Measurements from ENCODE around the gene DNAJB7. TPM values are rescaled to one million over a fixed set of nuclear protein-coding genes. Genes with fewer than 3 reads are reported as not detected.

The DNAJB7 gene
- total RNA-seq, 1 donor, result not detected

DNA sequence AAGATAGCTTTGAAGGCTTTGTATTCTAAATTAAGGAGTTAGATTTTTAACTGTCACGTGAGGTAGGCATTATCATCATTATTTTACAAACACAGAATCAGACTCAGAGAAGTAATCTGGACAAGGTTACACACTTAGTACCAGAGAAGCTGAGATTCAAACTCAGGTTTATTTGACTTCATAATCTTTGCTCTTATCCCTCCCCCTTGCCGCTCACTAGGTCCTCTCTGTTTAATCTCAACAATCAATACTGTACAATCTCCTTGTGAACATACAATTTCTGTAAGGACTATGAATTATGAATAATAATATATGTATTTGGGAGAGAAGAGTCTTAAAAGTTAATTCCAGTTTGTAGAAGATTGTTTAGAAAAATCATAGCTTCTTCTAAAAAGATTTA is 5.2 kb upstream of the DNAJB7 start:
- peaks cover 52% of the 10 kb centered on the region for H3K79me2 ChIP-seq (ENCODE audit: insufficient read depth, low read length)
- DNase-seq (ENCODE audit: insufficient read length, low spot score, missing footprints), result no peak
- H3K36me3 ChIP-seq (ENCODE audit: insufficient read depth, low read length), result peaks cover 32% of the 10 kb centered on the region

DNA sequence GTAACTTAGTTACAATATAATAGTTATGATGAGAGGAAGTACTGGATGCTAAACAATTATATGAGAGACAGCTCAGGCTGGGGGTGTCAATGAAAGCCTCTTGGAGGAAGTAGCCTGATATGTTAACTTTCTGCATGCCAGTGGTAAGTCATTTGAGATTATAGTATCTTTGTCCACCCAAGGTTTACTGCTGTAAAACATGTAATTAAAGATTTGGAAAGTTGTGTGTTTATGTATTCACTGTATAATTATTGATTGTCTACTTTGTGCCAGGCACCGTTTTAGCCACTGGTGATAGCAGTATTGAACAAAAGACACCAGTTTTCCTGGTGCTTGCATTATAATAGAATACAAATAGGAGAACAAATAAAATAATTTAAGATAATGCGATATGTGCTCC is 624 bp upstream of the DNAJB7 start:
- H3K27ac ChIP-seq (ENCODE audit: low read depth, low read length), result no peak overlapping the region
- TF ChIP-seq, protein P1, sequence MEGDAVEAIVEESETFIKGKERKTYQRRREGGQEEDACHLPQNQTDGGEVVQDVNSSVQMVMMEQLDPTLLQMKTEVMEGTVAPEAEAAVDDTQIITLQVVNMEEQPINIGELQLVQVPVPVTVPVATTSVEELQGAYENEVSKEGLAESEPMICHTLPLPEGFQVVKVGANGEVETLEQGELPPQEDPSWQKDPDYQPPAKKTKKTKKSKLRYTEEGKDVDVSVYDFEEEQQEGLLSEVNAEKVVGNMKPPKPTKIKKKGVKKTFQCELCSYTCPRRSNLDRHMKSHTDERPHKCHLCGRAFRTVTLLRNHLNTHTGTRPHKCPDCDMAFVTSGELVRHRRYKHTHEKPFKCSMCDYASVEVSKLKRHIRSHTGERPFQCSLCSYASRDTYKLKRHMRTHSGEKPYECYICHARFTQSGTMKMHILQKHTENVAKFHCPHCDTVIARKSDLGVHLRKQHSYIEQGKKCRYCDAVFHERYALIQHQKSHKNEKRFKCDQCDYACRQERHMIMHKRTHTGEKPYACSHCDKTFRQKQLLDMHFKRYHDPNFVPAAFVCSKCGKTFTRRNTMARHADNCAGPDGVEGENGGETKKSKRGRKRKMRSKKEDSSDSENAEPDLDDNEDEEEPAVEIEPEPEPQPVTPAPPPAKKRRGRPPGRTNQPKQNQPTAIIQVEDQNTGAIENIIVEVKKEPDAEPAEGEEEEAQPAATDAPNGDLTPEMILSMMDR (IDR thresholded peaks at IDR 0.05; ENCODE audit: extremely low read depth, low read depth, low read length), result no peak

More for the DNA sequence above, 5.2 kb upstream of the DNAJB7 start:
- Histone ChIP-seq H3K9me3 (ENCODE audit: low read depth, low read length) (no peaks in the 10 kb centered on the region), H3K27ac (ENCODE audit: low read depth, low read length) (no peak overlapping the region), H3K4me2 (ENCODE audit: insufficient read depth, low read length) (no peak overlapping the region), H3K4me1 (ENCODE audit: insufficient read depth, low read length) (no peaks in the 10 kb centered on the region), H2AFZ (ENCODE audit: low read length) (no peak overlapping the region), H3K27me3 (ENCODE audit: insufficient read depth, low read length) (no peaks in the 10 kb centered on the region), H4K20me1 (ENCODE audit: insufficient read depth, low read length) (no peaks in the 10 kb centered on the region), H3K4me3 (ENCODE audit: insufficient read depth, low read length) (no peak overlapping the region)
- TF ChIP-seq, protein P1 (IDR thresholded peaks at IDR 0.05; ENCODE audit: extremely low read depth, low read depth, low read length), result no peak

DNA sequence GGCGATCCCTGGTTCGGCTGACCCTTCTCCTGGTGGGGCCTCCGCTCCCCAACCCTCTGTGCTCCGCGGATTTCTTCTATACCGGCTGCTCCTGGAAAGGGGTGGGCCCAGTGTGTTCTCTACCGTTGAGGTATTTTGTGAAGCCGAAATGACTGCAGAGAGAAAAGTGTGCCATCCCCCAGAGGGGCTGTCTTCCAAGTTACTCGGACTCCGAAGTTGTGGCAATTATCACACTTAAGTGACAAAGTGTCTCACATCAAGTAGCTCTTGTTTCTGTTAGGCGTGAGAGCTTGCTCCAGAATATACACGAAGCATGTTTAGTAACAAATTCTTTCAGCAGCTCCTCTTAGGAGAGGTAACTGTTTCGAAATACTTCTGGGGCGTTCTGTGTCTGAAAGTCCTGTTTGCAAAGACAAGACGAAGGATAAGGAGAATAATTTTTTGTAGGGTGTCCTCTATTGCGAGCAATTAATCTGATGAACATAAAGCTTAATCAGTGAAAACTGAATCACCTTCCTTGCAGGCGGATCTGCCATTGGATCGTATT is 4.5 kb downstream of the DNAJB7 start:
- H3K4me3 ChIP-seq (ENCODE audit: insufficient read depth, low read length), result peak overlapping the region; percentile 98
- no peaks in the 10 kb centered on the region for H3K27me3 ChIP-seq (ENCODE audit: insufficient read depth, low read length)
- H3K9me3 ChIP-seq (ENCODE audit: low read depth, low read length), result no peaks in the 10 kb centered on the region
- H2AFZ ChIP-seq (ENCODE audit: low read length), result peak overlapping the region; percentile 95
- TF ChIP-seq, protein P1 (IDR thresholded peaks at IDR 0.05; ENCODE audit: extremely low read depth, low read depth, low read length), result no peak
- no peak for DNase-seq (ENCODE audit: insufficient read length, low spot score, missing footprints)
- H3K4me2 ChIP-seq (ENCODE audit: insufficient read depth, low read length), result peak overlapping the region; percentile 98
- peak overlapping the region; percentile 97 for H3K27ac ChIP-seq (ENCODE audit: low read depth, low read length)
- peaks cover 39% of the 10 kb centered on the region for H3K4me1 ChIP-seq (ENCODE audit: insufficient read depth, low read length)
- peaks cover 94% of the 10 kb centered on the region for H3K79me2 ChIP-seq (ENCODE audit: insufficient read depth, low read length)
- H3K36me3 ChIP-seq (ENCODE audit: insufficient read depth, low read length), result peaks cover 8% of the 10 kb centered on the region
- H4K20me1 ChIP-seq (ENCODE audit: insufficient read depth, low read length), result peaks cover 13% of the 10 kb centered on the region

More for the DNA sequence above, 624 bp upstream of the DNAJB7 start:
- Histone ChIP-seq H4K20me1 (ENCODE audit: insufficient read depth, low read length) (no peaks in the 10 kb centered on the region), H3K4me3 (ENCODE audit: insufficient read depth, low read length) (no peak overlapping the region), H2AFZ (ENCODE audit: low read length) (no peak overlapping the region), H3K79me2 (ENCODE audit: insufficient read depth, low read length) (peaks cover 93% of the 10 kb centered on the region), H3K36me3 (ENCODE audit: insufficient read depth, low read length) (peaks cover 14% of the 10 kb centered on the region), H3K4me1 (ENCODE audit: insufficient read depth, low read length) (peaks cover 13% of the 10 kb centered on the region), H3K4me2 (ENCODE audit: insufficient read depth, low read length) (no peak overlapping the region), H3K9me3 (ENCODE audit: low read depth, low read length) (no peaks in the 10 kb centered on the region), H3K27me3 (ENCODE audit: insufficient read depth, low read length) (no peaks in the 10 kb centered on the region)
- no peak for DNase-seq (ENCODE audit: insufficient read length, low spot score, missing footprints)

- Histone ChIP-seq H3K9me3 (ENCODE audit: low read depth, low read length) (no peaks in the 10 kb centered on the region), H4K20me1 (ENCODE audit: insufficient read depth, low read length) (peaks cover 16% of the 10 kb centered on the region), H3K27ac (ENCODE audit: low read depth, low read length) (peak within 1 kb of the TSS; percentile 97), H2AFZ (ENCODE audit: low read length) (peak within 1 kb of the TSS; percentile 95), H3K4me3 (ENCODE audit: insufficient read depth, low read length) (peak within 1 kb of the TSS; percentile 98), H3K79me2 (ENCODE audit: insufficient read depth, low read length) (peaks cover 94% of the 10 kb centered on the region), H3K4me1 (ENCODE audit: insufficient read depth, low read length) (peaks cover 39% of the 10 kb centered on the region), H3K36me3 (ENCODE audit: insufficient read depth, low read length) (peaks cover 1% of the 10 kb centered on the region), H3K27me3 (ENCODE audit: insufficient read depth, low read length) (no peaks in the 10 kb centered on the region), H3K4me2 (ENCODE audit: insufficient read depth, low read length) (peak within 1 kb of the TSS; percentile 98)
- TF ChIP-seq, protein P1 (IDR thresholded peaks at IDR 0.05; ENCODE audit: extremely low read depth, low read depth, low read length), result peak; percentile 25
- DNase-seq (ENCODE audit: insufficient read length, low spot score, missing footprints), result peak; percentile 96
Observed at GRCh38 chr22:40856513-40857308, 5.2 kb downstream of the DNAJB7 start, which contains the start of the genes ST13 and XPNPEP3. TSS of gene ST13 (minus strand) at chr22:40856639. CDS start at chr22:40856540, 99 bp downstream. TSS of gene XPNPEP3 (plus strand) at chr22:40857148. CDS start at chr22:40857182, 34 bp downstream.
